Measurements from ENCODE around the gene PAWR.
A peak's percentile ranks its signal among the peaks of the same experiment; 100 is the strongest.

PAWR gene

GRCh38 chr12:79692860-79693577 is 2.3 kb upstream of the PAWR start:
- TF ChIP-seq, protein P1, sequence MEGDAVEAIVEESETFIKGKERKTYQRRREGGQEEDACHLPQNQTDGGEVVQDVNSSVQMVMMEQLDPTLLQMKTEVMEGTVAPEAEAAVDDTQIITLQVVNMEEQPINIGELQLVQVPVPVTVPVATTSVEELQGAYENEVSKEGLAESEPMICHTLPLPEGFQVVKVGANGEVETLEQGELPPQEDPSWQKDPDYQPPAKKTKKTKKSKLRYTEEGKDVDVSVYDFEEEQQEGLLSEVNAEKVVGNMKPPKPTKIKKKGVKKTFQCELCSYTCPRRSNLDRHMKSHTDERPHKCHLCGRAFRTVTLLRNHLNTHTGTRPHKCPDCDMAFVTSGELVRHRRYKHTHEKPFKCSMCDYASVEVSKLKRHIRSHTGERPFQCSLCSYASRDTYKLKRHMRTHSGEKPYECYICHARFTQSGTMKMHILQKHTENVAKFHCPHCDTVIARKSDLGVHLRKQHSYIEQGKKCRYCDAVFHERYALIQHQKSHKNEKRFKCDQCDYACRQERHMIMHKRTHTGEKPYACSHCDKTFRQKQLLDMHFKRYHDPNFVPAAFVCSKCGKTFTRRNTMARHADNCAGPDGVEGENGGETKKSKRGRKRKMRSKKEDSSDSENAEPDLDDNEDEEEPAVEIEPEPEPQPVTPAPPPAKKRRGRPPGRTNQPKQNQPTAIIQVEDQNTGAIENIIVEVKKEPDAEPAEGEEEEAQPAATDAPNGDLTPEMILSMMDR (IDR thresholded peaks at IDR 0.05; ENCODE audit: control insufficient read depth, extremely low read depth, insufficient read depth) = no peak
- DNase-seq (ENCODE audit: low read depth) = no peak
- H3K4me3 ChIP-seq (ENCODE audit: low read depth, low read length) = no peak overlapping the region

DNA sequence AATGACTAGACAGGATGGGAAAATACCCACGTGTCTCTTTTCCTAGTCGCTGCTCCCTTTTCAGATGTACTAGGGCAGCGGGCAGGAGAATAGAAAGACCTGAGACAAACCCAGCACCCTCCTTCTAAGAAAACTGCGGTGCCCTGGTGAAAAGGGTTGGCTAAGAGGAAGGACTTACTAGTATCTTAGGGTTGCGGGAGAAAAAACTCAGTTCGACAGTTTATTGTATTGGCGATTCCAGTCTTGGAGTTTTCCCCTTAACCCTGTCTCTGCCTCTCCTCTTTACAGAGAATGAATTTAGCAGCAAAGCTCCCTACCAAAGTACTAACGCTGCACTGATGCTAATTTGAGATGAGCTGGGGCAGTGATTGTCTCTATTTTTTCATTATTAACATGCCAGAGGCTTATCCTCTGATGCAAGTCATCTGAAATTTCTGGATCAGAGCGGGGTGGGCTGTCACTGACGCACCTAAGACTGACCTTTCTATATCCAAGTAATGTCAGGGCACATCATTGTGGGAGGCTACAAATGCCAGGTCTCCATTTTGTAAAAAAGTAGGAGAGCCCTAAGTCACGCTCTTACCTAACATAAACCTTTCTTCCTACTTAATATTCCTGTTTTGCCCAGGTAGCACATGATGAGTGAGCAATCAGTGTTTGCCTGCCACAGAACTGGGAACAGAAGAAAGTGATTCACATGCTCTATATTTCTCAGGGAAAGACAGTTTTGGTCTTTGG is 916 bp upstream of the PAWR start:
- DNase-seq (ENCODE audit: low read depth) = no peak
- H3K4me3 ChIP-seq (ENCODE audit: low read depth, low read length) = peak overlapping the region; percentile 58
- TF ChIP-seq, protein P1 (IDR thresholded peaks at IDR 0.05; ENCODE audit: control insufficient read depth, extremely low read depth, insufficient read depth) = no peak

DNA sequence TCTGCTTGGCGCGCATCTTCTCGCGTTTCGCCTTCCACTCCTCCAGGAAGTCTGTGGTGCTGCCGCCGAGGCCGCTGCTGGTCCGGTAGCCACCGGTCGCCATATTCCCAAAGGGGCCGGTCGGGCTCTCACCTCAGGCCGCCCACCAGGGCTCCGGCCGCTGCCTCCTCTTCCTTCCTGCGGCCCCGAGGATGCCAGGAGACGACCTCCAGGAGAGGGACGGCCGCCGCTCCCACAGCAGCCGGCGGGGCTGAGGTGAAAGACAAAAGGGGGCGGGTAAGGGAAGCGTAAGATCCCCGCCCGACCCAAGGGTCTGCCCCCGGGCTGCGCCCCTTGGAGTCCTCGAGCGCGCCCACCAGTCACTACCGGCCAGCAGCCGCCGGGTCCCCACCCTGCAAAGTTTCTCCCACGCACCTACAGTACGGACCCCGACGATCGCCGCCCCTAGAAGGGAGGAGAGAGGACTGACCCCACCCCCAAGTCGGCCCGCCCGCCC is 574 bp downstream of the PAWR start:
- TF ChIP-seq, protein P1 (IDR thresholded peaks at IDR 0.05; ENCODE audit: control insufficient read depth, extremely low read depth, insufficient read depth) = no peak
- no peak for DNase-seq (ENCODE audit: low read depth)
- H3K4me3 ChIP-seq (ENCODE audit: low read depth, low read length) = peak overlapping the region; percentile 87

DNA sequence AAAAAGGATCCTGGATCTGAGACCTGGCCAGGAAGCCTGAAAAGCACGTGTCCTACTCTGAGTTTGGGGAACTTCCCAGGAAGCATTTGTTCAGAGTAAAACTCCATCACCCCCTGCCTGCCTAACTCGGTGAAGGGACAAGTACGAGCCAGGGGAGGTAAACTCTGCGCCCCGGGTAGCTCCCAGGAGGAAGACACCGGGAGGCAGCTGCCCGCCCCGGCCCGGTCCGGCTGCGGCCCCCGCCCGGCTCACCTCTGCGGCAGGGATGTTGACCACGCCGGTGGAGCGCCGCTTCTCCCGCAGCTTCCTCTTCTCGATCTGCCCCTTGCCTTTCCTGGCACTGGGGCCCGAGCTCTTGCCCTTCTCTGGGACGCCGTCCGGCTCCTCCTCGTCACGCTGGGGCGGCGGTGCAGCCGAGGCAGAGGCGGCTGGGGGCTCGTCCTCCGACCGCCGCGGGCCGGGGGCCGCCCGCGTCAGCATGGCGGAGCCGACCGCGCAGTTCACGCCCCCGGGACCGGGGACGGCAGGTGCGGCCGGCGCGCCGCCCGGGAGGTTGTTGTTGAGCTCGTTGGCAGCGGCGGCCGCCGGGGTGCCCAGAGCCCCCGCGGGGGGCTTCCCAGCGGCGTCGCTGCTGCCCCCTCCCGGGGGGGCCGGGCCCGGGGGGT is 1.2 kb downstream of the PAWR start:
- TF ChIP-seq, protein P1 (IDR thresholded peaks at IDR 0.05; ENCODE audit: control insufficient read depth, extremely low read depth, insufficient read depth) = no peak
- peak; percentile 23 for DNase-seq (ENCODE audit: low read depth)
- H3K4me3 ChIP-seq (ENCODE audit: low read depth, low read length) = peak overlapping the region; percentile 87

- DNase-seq (ENCODE audit: low read depth) = no peak
- peak overlapping the region; percentile 87 for H3K4me3 ChIP-seq (ENCODE audit: low read depth, low read length)
- TF ChIP-seq, protein P1 (IDR thresholded peaks at IDR 0.05; ENCODE audit: control insufficient read depth, extremely low read depth, insufficient read depth) = no peak
Observed at GRCh38 chr12:79689061-79689476, 1.7 kb downstream of the PAWR start.

DNA sequence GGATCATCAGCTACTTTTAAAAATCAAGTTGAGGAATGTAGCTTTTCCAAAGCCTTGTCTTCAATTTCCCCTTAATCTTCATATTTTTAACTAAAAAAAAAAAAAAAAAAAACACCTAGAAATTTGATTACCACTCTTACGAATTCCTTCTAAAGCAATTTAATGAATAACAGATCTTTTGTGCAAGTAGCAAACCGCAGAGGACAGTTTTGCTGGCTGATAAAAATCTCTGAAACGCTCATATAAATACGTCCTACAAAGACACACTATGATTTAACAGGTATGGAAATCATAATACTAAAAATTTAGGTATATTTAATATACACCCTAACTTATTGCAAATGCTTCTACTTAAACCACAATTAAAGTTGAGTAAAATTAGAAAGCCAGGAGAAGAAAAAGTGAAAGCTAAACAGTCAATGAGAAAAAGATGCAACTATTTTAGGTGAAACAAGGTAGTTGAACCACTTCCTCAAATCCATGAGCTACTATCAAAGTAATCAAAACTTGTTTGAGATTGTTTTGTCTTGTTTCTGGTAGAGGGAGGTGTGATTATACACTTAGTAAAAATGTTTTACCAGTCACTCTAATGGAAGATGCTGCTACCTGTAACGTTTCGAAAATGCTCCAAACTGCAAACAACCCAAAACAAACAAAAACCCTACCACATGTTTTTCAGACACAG is 2.2 kb downstream of the PAWR start:
- peak overlapping the region; percentile 87 for H3K4me3 ChIP-seq (ENCODE audit: low read depth, low read length)
- DNase-seq (ENCODE audit: low read depth) = no peak
- TF ChIP-seq, protein P1 (IDR thresholded peaks at IDR 0.05; ENCODE audit: control insufficient read depth, extremely low read depth, insufficient read depth) = no peak

Data from LNCaP clone FGC (cell line).